DMS53 treated with DMSO at 0.1 percent for 48 hours (cell line): ENCODE results near the gene TSPYL1.

Experiments used
- DNase-seq: peaks from one replicate; lab custom pipeline; 2025; ENCODE audit not compliant: unreplicated experiment; lab: John Stamatoyannopoulos, UW

TSPYL1 gene

GRCh38 chr6:116265041-116265829 lies 14.5 kb downstream of the TSPYL1 start:
- no peak for DNase-seq

GRCh38 chr6:116263353-116263752 lies 16.4 kb downstream of the TSPYL1 start:
- no peak for DNase-seq

- no peak for DNase-seq
Observed at GRCh38 chr6:116258520-116258919, 21.2 kb downstream of the TSPYL1 start.

DNA sequence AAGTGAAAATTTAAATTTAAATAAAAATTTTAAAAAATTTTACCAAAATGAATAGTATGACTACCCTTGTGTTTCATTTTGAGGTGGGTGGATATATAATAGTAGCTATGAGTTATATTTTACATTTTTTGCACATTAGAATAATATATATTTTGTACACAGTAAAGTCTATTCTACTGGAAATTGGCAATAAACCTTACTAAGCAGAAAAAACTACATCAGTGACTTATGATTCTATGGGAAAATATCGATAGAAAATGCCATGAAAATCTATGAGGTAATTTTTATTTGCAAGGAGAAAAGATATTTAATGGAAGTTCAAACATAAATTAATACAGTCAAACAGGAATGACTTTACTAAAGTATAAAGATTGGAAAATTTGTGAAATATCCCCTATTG lies 23.0 kb downstream of the TSPYL1 start:
- no peak for DNase-seq

- DNase-seq: no peak
Observed at GRCh38 chr6:116255246-116255800, 24.4 kb downstream of the TSPYL1 start.

DNA sequence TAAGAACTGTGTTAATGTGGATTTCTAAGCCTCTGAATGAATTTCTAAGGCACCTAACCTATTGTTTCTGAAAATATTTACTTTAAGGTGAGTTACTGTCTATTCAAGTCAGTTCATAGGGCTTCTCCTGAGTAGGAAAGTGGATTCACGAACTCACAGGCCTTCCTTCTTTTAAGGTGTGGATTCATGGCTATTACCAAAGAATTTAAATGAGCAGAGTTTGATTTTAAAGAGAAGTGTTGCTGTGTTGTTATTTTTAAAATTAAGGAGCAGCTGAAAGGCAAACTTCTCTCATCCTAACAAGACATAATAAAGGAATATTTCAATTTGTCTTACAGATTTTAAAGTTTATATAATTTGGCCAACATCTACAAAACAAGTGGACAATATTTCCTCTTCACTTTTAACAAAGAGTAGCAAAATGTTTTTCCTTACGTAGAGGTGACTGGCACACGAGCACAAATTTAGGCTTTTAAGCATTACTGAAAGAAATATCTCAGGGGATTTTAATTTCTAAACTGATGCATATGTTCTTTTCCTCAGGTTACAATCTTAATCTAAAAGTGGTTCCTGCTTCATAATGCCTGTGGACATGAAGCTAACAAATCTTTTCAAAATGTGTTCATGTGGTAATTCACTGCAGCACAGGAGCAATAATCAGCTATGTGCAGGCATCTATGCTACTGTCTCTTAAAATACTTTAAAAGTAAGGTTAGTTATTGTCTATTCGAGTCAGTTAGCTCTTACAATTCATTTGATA lies 25.3 kb downstream of the TSPYL1 start:
- no peak for DNase-seq

GRCh38 chr6:116253505-116254296 lies 26.0 kb downstream of the TSPYL1 start, which contains the start of gene TSPYL4:
Gene TSPYL4, minus strand, starts transcription at chr6:116254075. Its CDS starts 67 bp downstream, at chr6:116254008.
- peak; percentile 66 for DNase-seq

DNA sequence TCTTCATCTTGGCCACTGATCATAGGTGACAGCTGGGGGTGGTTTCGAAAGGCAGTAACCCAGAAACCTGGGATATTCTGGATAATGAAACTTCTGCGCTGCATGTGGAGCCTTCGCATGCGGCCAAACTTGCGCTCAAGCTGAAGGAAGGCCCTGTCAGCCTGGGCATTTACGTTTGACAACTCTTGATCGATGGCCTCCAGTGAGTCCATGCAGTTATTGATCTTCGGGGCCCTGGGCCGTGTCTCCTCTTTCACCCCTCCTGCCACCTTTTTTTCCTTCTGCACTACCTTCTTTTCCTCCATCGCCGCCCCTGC lies 26.6 kb downstream of the TSPYL1 start:
- no peak for DNase-seq

DNA sequence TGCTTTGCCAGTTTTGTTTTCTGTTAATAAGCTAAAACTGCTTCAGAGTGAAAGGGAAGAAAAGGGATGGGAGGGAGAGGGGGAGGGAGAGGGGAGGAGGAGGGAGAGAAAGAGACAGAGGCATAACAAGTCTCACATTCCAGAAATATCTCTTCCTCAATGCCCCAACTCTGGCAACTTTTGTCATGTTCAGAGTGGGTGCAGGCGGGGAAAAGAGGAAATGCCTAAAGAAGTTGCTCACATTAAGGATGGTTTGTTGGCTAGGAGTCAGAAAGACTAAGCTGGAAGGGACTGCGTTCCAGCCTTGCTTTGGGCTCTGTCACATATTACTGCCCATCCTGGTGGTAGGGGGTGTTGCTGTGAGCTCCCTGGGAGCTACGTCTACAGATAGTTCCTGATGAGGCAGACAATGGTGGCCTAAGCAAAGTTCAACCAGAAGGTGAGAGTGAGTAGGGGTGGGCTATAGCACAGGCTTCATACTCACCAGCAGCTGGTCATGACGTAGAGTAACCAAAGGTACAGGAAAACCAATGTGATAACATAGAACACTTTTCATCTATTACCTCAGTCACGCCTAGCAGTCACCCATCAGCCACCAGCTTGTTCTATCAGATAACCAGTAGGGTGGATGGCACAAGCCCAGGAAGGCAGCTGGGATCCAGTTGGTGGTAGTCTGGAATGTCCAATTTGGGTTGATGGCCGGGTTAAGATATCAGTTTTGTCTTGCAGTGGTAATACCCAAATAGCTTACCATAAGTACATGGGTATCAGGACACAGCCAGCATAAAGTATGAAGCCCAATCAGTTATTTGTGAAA lies 28.0 kb downstream of the TSPYL1 start:
- DNase-seq: no peak

GRCh38 chr6:116248577-116248976 lies 31.2 kb downstream of the TSPYL1 start:
- DNase-seq: no peak

DNA sequence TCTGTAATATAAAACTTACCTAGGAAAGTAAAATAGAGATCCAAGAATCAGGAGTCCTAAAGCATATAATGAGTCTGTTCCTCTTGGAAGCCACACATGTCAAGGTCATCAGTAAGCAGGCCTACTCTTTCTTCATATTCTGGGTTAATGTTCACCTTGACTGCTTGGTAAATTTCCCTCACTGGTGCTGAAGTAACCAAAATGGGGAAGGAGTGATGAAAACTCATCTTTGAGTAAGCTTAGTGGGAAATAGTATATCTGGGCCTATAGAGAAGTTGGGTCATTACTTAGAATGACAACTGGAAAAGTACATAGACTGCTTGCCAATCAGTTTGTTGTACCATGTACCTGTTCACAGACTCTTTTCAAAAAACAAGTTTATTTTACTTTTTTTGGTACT lies 32.4 kb downstream of the TSPYL1 start:
- DNase-seq: no peak

DNA sequence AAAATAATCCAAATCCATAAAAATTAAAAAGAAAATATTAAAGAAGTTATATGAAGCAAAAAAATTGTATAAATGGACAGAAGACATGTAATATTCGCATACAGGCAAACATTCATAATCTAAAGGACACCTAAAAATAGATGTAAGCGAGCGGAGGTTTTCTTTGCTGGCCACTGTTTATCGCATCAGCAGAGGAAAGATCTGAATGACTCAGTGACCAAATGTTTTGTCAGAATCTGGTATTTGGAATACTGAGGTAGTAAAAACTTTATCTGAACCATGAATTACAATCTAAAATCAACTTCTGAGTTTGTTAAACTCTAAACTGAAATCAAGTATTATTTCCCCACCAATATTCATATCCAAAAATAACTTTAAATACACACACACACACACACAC lies 33.6 kb downstream of the TSPYL1 start:
- DNase-seq: no peak

DNA sequence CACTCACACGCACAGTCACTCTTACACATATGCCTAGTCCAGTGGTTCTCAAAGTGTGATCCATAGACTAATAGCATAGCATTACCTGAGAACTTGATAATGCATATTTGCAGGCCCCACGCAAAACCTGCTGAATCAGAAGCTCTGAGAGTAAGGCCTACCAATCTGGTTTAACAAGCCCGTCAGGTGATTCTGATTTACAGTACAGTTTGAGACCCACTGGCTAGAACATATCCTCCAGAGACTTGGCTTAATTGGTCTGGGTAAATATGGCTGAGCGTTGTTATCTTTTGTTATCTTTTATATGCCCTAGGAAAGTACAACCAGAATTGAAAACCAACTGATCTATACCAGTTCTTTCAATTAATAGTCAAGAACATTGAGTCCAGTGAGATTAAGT lies 35.4 kb downstream of the TSPYL1 start:
- DNase-seq: no peak

DNA sequence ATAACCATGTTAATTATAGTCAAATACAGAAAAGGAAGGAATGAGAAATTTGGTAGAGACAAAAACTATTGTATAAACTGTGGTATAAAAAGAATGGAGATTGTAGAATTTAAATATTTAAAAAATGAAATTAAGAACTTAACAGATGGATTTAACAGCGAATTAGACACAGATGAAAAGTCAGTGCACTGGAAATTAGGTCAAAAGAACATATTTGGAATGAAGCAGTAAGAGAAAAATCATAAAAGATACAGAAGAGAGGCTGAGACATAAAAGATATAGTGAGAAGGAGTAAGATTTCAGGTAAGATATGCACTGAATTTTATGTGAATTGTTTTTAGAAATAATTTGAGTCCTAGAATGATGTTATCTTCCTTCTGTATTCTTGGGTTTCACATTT lies 39.9 kb downstream of the TSPYL1 start:
- DNase-seq: no peak

DNA sequence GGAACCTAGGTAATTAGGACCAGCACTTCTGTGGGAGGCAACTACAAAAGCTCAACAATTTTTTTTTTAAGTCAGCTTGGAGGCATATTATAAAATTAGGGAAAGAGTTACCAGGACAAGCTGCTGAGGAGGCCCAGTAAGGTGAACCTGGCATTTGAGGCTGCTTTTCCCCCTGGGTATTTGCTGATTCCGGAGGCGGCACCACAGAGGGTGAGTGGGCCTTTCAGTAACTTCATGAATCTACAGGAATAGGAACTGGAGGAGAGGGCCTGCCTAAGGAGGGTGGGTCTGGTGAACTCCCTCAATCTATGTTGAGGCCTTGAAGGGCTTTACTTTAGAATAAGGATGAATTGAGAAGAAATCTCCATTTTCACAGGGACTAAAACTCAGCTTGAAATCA lies 40.5 kb downstream of the TSPYL1 start:
- no peak for DNase-seq

- DNase-seq: no peak
Observed at GRCh38 chr6:116238083-116238482, 41.6 kb downstream of the TSPYL1 start.

DNA sequence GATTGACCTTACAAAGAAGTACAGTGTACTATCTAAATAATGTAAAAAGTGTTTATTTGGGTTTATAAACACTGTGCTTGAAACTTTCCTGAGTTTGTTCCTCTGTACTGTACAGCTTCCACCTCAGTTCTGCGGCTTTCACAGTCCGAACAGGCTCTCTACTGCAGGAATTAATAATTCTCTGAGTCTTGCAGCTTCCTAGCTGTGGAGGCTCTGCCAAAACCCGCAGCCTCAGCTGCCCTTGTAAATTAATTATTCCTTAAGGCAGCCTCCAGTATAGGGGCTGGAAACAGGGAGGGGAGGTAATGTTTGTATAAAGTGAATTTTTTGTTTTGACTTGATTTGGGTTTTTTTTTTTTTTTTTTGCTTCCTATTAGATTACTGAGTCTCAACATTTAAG lies 45.0 kb downstream of the TSPYL1 start:
- DNase-seq: no peak

DNA sequence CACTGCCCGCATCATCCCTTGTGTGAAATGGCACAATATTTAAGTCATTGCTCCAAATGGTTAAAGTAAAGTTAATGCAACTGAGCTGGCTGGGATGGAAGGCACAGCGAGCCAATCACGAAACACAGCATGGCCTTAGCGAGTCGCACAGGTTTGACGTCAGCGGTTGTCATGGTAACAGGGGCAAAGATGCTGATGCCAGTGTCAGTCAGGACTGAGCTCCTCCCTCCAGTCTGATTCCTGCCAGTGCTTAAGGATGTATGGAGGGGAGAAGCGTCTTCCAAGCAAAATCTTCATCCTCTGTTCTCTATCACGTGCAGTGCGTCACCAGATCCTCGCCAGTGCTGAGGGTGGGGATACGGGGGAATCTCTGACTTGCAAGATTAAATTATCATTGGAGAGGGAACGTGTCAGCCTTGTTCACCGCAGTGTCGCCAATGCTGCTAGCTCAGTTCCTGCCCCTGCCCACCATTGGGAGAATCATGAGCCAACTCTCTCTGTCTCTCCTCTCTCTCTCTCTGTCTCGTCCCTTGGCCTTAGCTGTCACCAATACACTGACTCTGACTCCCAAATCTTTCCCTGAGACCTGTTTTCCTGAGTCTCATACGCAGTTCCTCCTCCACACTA lies 50.3 kb downstream of the TSPYL1 start:
- DNase-seq: no peak
